ENCODE data around the gene PFKFB4. TPM values are rescaled to one million over a fixed set of nuclear protein-coding genes. Genes with fewer than 3 reads are reported as not detected.

The PFKFB4 gene
- total RNA-seq, result 20.3 and 50.2 TPM in 2 replicates

DNA sequence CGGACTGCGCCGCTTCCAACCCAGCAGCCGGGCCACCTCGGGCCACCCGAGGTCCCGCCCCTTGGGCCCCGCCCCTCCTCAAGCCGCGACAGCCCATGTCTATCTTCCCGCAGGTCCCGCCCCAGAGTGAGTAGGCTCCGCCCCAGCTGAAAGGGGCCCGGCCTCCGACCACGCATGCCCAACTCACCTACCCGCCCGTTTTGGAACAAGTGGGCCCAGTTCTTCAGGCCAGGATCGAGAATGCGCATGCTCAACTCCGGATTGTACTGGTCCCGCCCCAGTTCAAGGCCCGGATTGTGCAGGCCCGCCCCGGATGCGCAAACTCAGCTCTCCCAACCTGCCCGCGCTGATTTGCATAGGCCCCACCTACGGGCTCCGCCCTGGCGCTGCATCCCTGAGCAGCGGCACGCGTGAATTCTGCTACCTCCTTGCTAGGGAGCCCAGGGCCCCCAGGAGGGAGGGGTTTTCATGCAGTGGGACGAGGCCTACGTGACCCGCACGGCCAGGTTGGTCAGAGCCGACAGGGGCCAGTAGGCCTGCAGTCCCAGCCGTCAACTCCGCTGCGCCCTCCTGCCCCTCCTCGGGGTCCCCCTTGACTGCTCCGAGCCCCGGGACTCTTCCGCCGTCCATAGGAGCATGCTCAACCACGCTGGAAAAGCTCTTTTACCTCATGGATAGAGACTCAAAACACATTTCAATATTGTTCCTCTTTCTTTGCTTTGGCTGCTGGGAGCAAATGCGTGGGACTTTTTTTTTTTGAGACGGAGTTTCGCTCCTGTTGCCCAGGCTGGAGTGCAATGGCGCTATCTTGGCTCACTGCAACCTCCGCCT is at the start of gene PFKFB4:
TSS of gene PFKFB4 (minus strand) at position 8 of the 831 bp plus-strand sequence. CDS start 26 bp downstream, outside the sequence.

DNA sequence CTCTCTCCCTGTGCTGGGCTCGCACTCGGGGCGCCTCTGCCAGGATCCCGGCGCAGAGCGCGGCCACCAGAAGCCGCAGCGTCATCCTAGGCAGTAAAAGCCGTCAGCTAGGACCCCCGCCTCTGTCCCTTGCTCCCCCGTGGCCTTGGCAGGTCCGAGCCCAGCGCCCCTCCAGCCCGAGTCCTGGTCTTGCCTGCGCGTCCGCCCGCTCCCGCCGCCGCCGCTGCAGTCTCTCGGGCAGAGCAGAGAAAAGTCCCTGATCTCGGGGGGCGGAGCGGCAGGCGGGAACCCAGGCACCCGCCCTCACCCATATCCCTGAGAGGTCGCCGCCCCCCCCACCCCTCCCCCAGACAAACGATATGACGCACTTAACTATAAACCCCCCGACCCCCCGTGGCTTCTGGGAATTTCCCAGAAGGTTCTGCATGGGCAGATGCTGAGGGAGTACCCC is 38.5 kb upstream of the PFKFB4 start, which contains the start of gene COL7A1:
TSS of gene COL7A1 (minus strand) at position 255 of the 451 bp plus-strand sequence. CDS start at position 85, 170 bp downstream.

DNA sequence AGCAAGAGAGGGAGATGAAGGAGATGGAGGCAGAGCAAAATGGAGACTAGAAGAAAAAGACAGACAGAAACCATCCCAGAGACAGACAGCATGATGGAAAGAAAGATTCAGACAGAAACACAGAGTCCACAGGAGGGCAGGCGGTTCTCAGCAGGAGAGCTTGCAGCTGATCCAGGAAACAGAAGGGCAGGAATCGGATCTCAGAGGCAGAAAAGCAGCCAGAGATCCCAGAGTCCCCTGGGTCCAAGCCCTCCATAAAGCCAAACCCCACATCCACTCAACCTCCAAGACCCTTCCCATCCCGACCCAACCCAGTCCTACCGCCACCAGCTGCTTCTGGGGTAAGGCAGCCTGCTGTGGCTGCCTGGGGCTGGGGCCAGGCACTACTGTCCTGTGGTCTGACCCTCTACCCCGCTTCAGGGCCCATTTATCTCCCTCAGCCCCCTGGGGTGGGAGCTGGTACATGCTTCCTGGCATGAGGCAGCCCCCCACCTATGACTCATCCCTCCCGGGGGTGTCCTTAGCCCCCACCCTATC is 6.8 kb upstream of the PFKFB4 start, which contains the start of gene UCN2:
TSS of gene UCN2 (minus strand) at position 400 of the 537 bp plus-strand sequence. CDS start 657 bp downstream, outside the sequence.

DNA sequence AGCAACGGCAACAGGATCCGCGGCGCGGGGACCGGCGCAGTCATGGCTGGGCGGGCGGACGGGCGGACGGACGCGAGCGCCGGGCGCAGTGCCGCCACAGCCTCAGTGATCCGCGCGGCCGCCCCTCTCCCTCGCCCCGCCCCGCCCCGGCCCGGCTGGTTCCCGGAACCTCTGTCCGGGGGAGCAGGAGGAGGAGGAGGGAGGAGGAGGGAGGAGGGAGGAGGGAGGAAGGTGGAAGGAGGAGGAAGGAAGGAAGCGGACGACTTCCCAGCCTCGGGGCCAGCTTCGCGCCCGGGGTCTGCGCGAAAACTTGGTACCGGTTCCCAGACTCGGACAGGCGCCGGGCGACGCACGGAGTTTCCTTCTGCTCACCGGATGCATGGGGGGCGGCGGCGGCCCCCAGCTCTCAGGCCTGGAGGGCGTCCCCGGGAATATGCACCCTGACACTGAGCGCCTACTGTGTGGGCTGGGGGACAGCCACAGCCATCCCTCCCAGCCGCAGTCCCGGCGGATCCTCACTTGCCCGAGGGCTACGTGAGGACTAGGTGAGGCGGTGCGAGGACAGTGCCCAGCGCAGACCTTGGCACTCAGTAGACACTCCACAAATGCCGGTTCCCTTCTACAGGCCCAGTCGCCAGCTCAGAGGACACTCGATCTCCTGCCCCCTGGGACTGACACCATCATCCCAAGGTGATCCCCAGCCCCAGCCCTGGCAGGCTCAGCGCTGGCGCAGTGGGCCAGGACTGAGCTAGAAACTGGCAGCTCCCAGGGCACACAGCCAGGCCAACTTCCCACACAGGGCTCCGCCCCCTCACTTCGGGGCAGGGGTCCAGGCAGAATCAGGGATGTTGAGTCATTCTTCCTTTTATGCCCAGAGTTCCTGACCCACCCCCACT is 52.3 kb downstream of the PFKFB4 start, which contains the start of gene SHISA5:
TSS of gene SHISA5 (minus strand) at position 124 of the 896 bp plus-strand sequence. CDS start at position 44, 80 bp downstream.

Other genes with a start within 250 kb of the PFKFB4 start
- not detected in 2 replicates for gene SPINK8, start 223.1 kb downstream of the PFKFB4 start, total RNA-seq
- 0.28 TPM in 1 of 2 replicates, not detected in the other for gene FBXW12, start 184.6 kb downstream of the PFKFB4 start, total RNA-seq
- gene PLXNB1, start 126.7 kb downstream of the PFKFB4 start, total RNA-seq, result 5.6 and 25.4 TPM in 2 replicates
- gene CCDC51, start 116.7 kb downstream of the PFKFB4 start, total RNA-seq, result 20.9 and 25.3 TPM in 2 replicates
- gene TMA7, start 116.5 kb downstream of the PFKFB4 start, total RNA-seq, result 244 and 387 TPM in 2 replicates
- 4.8 and 11.9 TPM in 2 replicates for gene ATRIP, start 110.1 kb downstream of the PFKFB4 start, total RNA-seq
- 87.1 and 100 TPM in 2 replicates for gene SHISA5, start 52.6 kb downstream of the PFKFB4 start, total RNA-seq
- 0.58 and 0.85 TPM in 2 replicates for gene UCN2, start 7.0 kb upstream of the PFKFB4 start, total RNA-seq
- gene COL7A1, start 38.5 kb upstream of the PFKFB4 start, total RNA-seq, result 9.8 and 20.3 TPM in 2 replicates
- 254 and 423 TPM in 2 replicates for gene UQCRC1, start 52.8 kb upstream of the PFKFB4 start, total RNA-seq
- 0.56 TPM in 1 of 2 replicates, not detected in the other for gene TMEM89, start 65.0 kb upstream of the PFKFB4 start, total RNA-seq
- 12.8 and 26.2 TPM in 2 replicates for gene SLC26A6, start 78.7 kb upstream of the PFKFB4 start, total RNA-seq
- gene CELSR3, start 106.1 kb upstream of the PFKFB4 start, total RNA-seq, result 0.38 and 0.85 TPM in 2 replicates
- gene NCKIPSD, start 129.1 kb upstream of the PFKFB4 start, total RNA-seq, result 12.1 and 18.0 TPM in 2 replicates
- 29.7 and 30.2 TPM in 2 replicates for gene IP6K2, start 160.4 kb upstream of the PFKFB4 start, total RNA-seq